ENCODE results near the gene RIT1.
"Not testable (repeated sequence)": the region's sequence is repeated elsewhere in the genome, so short reads cannot be mapped to it uniquely, and the experiment has no call there.

Gene RIT1

DNA sequence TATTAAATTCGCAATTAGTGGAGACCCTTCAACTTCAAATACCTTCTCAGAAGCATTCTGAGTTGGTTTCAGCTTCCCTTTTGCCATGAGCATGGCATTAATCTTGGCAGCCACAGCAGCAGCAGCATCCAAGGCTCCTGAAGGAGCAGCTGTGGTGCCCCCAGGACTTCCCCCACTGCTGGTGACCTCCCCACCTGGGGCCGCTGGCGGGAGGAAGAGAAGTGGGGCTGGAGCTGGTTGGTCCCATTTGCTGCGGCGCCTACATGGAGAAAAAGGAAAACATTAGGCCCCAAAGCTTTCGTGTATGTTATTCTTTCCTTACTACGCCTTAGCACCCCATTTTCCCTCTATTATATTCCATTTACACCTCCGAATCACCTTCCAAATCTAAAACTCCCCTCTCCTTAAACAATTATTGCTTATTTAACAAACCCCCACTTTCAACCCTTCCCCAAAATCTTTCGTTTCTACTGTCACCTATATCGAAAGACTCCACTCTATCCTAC, 22.5 kb upstream of the RIT1 start:
- DNase-seq, result no peak

DNA sequence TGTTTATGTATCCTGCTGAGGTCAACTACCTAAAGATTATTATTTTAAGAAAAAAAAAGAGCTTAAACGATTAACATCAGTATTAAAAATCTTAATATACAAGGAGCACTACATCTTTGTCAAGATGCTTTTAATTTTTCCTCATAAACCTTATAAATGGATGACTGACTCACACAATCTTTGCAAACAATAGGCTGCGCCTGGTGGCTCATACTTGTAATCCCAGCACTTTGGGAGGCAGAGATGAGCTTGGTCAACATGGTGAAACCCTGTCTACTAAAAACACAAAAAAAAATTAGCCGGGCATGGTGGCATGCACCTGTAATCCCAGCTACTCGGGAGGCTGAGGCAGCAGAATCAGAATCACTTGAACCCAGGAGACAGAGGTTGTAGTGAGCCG, 21.3 kb upstream of the RIT1 start:
- no peak for DNase-seq

DNA sequence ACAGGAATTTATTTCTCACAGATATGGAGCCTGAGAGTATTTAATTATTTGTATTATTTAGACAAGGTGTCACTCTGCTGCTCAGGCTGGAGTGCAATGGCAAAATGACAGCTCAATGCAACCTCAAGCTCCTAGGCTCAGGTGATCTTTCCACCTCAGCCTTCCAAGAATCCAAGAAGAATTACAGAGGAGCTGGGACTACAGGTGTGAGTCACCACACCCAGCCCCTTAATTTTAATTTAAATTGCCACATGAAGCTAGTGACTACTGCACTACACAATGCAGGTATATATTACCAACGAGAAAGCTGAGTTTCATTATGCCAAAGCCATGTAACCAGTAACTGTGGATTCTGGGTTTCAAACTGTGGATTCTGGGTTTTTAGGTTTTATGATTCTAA, 20.9 kb upstream of the RIT1 start:
- no peak for DNase-seq

DNA sequence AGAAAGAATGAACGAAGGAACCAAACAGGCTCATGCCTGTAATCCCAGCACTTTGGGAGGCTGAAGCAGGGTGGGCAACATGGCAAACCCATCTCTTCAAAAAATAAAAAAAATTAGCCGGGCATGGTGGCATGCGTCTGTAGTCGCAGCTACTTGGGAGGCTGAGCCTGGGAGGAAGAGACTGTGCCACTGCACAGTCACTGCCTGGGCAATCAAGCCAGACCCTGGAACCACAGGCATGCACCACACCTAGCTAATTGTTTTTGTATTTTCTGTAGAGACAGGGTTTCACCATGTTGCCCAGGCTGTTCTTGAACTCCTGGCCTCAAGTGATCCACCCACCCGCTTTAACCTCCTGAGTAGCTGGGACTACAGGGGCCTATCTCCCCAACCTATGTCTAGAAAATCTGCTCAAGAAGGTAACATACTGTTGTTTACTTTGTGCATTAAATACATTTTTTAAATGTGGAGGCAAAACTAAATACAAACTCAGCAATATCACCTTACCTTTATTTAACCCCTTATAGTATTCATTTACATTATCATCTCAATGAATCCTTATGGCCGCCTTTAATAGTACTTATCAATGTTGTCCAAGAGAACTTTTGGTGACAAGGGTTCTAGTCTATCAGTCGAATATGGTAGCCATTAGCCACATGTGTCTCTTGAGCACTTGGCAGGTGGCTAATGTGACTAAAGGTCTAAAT, 20.3 kb upstream of the RIT1 start:
- no peak for DNase-seq

DNA sequence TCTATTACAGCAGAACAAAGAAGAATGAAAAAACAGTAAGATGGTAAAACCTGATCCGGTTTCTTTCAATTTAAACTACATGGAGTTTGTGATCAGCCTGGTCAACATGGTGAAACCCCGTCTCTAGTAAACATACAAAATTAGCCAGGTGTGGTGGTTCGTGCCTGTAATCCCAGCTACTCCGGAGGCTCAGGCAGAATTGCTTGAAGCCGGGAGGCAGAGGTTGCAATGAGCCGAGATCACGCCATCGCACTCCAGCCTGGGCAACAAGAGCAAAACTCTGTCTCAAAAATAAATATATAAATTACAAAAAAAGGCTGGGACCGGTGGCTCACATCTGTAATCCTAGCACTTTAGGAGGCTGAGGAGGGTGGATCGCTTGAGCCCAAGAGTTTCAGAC, 19.6 kb upstream of the RIT1 start:
- not testable (repeated sequence) for DNase-seq

DNA sequence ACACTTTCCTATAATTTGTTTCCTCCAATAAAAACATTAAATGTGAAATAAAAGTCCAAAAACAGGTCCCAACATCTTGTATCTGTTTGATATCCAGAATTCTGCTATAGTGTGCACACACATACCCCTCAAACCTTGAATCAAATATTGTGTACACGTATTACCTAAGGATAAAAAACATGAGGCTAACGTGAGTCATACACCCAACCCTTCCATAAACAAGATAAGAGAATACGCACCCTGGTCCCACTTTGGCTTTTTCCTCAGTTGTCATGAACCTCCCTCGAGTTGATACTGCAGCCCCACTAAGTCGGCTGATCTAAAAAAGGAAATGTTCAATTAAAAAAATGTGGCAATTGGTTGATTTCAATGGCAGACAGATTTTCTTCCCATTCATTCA, 17.9 kb upstream of the RIT1 start:
- no peak for DNase-seq

DNA sequence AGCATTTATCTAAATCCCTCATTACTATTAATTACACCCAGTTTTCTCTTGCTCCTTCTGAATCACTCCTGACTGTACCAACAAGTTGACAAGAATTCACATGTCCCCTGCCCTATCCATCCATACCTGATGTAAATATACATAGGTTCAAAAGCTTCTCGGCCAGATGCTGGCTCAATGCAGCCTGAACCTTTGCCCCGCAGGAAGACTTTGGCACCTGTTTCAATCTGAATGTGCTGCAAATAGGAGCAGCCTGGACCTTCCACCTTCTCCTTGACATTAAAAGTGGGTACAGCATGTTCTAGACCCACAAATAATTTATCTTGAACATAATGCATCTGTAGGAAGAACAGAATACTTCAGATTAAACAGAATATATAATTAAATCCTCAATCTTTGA, 14.4 kb upstream of the RIT1 start:
- no peak for DNase-seq

DNA sequence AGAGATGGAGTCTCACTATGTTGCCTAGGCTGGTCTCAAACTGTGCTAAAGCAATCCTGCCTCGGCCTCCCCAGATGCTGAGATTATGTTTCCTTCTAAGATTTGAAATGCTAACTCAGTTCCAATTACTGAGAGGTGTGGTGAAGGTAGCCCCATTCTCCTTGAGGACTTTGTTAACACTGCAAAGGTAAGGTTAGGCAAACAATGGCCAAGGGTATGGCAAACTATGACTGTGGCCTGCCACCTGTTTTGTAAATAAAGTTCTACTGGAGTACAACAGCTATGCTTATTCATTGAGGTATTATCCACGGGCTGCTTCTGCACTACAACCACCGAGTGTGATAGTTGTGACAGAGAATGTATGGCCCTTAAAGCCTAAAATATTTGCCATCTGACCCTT, 9.6 kb upstream of the RIT1 start:
- DNase-seq, result no peak

DNA sequence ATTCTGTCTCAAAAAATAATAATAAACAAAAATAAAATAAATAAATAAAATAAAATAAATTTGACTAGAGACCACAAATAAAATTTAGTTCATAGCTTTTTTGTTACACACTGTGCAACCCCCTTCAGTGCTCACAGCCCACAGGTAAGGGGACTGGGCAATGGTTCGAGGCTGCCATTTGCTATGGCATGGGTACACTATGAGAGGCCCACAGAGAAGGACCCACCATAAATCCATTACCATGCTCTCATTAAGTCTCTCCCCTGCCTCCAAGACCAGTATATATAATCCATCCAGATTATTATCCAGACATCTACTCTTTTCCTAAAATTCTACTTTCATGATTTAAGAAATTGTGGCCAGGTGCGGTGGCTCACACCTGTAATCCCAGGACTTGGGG, 8.7 kb upstream of the RIT1 start:
- no peak for DNase-seq

DNA sequence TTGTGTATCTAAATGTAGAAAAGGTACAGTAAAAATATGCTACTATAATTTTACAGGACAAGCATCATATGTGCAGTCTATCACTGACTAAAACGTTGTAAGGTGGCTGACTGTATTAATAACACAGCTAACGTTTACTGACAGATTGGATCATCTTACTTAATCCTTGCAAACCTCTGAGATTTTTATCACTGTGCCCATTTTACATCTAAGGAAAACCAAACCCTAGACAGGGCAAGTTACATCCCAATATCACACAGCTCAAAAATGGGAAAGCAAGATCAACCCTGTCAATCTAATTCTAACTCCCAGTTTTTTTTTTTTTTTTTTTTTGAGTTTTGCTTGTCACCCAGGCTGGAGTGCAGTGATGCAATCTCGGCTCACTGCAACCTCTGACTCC, 7.5 kb upstream of the RIT1 start:
- DNase-seq, result no peak

DNA sequence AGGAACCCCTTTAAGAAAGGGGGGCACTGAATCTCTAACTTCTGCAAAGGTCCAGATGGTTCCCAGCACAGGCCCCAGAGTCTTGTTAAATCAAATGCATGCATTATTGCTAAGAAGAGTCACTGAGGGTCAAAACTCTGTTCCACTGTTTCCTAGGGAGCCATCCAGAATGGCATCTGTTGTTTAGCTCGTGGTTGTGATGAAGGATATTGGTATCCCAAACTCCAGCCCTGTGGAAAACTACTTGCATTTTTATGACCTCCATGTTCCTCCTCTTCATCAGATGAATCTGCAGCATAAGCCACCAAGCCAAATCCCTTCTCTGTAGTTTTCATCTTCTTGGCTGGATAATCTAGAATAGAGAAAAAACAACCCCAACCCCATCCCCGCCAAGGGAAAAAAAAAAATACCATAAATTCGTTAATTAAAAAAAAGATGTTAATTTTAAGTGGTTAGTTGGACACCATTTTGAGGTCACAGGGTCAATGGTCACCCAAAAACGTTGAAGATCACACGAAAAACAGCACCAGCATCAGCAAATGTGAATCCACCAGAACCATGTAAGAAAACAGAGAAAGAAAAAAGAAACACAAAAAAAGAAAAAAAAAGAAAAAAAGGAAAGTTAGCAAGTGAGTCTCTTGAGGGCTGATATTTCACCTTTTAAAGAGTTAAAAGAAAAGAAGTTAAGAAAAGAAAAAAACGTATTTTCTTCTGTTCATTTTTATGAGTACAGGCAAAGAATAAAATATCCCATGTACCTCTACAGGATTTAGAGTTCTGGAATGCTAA, 3.0 kb upstream of the RIT1 start:
- no peak for DNase-seq

DNA sequence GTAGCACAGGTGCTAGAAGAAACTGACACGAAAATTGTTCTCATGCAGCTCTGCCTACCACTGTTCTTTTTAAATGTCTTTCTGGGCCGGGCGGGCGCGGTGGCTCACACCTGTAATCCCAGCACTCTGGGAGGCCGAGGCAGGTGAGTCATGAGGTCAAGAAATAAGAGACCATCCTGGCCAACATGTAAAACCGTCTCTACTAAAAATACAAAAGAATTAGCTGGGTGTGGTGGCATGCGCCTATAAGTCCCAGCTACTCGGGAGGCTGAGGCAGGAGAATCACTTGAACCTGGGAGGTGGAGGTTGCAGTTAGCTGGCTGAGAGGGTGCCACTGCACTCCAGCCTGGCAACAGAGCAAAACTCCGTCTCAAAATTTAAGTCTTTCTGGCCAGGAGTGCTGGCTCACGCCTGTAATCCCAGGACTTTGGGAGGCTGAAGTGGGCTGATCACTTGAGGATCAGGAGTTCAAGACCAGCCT, 947 bp upstream of the RIT1 start:
- no peak for DNase-seq

DNA sequence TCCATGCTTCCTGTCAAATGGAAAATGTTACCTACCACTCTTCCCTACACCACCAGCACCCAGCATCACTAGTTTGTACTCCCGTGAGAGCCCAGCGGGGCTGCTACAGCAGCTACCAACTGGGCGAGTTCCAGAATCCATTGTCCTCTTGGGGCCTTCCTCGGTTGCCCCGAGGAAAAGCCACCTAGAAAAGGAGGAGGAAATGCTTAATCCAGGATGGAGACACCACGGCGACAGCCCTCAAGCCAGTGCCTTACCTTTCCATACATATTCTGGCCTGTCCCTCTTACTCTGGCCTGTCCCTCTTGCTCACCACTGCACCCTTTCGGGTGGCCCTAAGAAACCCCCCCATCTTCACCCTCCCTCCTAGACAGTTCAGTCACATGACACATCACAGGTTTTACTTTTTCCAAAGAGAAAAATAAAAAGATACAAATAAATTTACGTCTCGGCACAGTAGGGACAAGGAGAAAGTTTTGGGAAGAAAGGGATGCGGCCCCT, 478 bp downstream of the RIT1 start:
- no peak for DNase-seq

DNA sequence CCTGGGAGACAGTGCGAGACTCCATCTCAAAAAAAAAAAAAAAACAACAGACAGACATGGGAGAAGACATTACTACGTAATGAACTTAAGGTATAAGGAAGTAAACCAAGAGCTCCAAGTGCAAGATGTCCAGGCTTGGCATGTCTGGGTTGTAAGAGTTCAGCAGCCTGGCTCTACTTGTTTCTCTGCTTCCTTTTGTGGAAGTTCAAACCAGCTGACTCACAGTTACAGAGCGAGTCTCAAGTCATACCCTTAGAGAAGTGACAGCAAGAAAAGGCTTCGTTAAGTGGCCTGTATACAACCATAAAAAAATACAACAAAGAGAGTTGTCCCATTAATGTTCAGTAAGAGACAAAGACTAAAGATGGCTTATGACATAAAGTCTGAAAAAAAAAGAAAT, 1.3 kb downstream of the RIT1 start:
- no peak for DNase-seq

DNA sequence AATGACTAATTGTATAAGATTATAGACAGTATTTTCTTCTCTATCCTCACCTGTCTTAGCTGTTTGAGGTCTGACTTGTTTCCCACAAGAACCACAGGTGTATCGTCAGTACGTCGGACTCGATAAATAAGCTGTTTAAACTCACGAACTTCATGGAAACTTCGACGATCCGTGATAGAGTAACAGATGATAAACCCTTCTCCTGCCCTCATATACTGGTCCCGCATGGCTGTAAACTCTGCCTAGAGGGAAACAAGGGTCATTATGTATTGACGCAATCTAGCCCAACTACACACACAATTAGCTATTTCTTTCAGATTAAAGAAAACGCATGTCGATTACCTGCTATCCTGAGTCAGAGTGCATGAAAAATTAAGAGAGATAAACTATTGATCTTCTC, 6.9 kb downstream of the RIT1 start:
- DNase-seq, result no peak

DNA sequence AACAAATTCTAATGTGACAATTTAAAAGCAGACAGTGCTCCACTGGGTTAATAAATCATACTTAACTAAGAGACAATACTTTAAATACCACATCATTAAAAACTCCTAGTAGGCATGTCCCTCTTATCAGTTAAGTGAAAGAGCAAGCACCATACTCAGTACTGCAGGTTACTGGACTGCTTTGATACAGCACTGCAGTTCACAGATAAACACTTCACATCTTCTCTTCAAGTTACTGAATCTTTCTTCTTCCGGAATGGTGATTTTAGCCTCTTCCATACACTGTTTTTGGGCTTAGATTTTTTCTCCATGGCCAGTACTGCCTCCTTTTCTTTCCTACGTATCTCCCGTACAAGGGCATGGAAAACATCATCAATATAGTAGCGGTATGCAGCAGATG, 11.0 kb downstream of the RIT1 start:
- no peak for DNase-seq

DNA sequence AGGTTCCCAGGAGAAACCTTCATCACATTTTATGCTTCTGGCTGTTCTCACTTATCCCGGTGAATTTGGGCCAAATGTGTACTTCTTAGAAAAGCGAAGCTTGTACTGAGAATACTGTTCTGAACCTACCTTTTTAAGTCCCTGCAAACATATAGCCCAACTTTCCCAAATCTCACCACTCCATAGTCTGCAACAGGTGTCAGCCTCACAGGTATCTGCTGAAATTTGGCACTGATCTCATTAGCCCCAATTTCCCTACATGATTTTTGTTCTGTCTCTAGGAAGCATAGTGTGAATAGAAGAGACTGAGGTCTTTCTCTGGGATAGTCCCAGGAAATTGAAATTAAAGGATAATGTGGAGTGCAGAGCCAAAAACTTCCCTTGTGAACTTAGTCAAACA, 11.5 kb downstream of the RIT1 start:
- DNase-seq, result no peak

DNA sequence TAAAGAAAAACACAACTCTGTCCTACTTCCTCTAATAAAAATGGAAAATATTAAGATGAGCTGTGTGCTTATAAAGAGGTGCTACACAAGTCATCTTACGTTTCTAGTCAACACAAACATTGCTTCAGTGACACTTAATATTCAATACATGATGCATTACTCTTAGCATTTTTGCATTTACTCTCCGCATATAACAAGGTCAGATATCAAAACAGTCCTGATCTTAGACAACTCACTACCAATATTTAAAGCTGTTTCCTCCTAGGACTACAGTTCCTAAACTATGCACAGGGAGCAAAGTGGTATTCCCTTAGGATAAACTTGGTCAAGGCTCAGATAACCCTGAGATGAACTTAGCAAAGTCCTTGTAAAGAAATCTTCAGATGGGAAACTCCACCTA, 12.3 kb downstream of the RIT1 start:
- DNase-seq, result no peak

DNA sequence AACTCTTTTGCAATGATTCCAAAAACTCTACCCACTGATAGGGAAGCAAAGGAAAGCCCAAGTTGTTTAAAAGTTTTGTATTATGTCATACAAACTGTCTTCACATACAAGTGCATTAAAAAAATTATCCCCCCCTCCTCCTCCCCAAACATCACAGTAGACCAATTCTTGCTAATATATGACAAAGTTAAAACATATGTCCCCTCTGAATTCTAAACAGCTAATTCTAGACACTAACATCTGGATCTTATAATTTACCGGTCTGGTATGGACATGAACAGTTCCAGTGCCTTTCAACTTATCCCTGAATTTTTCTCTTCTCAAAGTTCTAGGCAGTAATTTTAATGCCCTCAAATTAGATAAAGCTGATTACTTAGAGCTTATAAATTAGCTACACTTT, 13.4 kb downstream of the RIT1 start:
- DNase-seq, result no peak

DNA sequence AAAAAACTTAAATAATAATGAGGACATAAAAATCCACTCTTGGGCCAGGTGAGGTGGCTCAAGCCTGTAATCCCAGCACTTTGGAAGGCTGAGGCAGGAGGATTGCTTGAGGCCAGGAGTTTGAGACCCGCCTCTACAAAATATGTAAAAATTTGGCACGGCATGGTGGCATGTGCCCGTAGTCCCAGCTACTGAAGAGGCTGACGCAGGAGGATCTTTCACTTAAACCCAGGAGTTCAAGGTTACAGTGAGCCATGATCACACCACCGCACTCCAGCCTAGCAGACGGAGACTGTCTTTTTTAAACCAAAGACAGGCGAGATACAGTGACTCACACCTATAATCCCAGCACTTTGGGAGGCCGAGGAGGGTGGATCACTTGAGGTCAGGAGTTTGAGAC, 14.7 kb downstream of the RIT1 start:
- DNase-seq, result not testable (repeated sequence)

DNA sequence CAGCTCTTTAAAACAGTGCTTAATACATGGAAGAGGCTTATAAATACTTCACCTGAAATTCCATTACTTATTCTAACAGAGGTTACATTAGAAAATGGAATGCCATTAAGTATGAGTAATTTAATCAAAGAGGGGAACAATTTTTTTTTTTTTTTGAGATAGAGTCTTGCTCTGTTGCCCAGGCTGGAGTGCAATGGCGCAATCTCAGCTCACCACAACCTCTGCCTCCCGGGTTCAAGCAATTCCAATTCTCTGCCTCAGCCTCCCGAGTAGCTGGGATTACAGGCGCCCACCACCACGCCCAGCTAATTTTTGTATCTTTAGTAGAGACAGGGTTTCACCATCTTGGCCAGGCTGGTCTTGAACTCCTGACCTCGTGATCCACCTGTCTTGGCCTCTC, 15.5 kb downstream of the RIT1 start:
- DNase-seq, result not testable (repeated sequence)

DNA sequence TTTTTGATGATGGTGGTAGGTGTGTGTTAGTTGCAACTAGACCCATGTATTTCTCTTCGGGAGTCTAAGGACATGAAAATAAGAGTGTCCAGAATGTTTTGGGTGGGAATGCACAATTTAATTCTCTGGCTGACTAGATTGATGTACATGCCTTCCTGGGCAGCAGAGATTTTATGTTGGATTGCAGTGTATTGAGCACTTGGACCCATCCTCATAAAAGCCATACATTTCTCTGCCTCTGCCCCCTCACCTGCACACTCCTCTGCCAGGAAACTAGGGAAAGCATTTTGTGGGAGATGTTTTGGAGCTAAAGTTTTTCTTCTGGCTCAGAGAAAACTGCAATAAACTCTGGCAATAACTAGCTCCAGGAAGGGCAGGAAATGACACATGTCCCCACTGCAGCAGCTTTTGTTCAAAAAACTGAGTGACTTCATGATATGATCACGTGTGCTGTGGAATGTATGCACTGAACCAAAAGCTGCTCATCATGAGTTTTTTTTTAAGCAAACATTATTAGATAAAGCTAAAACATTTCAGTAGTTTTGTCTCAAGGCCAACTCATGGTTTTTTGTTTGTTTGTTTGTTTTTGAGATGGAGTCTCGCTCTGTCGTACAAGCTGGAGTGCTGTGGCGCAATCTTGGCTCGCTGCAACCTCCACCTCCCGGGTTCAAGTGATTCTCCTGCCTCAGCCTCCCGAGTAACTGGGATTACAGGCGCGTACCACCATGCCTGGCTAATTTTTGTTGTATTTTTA, 17.6 kb downstream of the RIT1 start:
- DNase-seq, result no peak

DNA sequence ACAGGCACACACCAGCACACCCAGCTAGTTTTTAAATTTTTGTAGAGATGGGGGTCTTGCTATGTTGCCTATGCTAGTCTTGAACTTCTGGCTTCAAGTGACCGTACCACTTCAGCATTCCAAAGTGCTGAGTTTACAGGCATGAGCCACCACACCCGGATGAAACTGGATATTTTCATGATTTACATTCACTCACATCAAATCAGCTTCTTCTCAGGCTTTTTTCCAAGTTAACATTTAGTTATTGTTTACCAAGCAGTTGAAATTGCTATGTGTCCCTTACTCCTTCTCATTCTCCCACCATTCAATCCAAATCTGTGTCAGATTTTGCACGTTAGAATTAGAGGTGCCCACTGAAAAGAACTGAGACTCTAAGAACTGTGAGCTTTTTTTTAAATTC, 18.4 kb downstream of the RIT1 start:
- no peak for DNase-seq

DNA sequence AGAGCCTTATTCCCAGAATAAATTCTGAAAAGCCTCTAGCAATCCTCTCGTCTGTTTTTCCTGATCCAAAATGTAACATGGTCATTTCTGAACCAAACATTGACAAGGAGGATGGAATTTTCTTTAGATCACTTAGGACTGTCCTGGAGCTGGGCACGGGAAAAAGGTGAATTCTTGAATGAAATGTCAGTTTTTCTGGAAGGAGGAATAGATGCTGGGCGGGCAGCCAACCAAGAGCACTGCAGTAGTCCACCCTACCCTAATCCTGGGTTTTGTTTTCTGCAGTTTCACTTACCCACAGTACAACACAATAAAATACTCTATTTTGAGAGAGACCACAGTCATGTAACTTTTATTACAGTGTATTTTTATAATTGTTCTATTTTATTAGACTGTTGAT, 20.9 kb downstream of the RIT1 start:
- DNase-seq, result no peak
